NCI-H1048 (cell line): ENCODE measurements around the gene HTRA1.

Experiments
- DNase-seq: peaks from one replicate; lab custom pipeline; 2025; lab: John Stamatoyannopoulos, UW

The HTRA1 gene

DNA sequence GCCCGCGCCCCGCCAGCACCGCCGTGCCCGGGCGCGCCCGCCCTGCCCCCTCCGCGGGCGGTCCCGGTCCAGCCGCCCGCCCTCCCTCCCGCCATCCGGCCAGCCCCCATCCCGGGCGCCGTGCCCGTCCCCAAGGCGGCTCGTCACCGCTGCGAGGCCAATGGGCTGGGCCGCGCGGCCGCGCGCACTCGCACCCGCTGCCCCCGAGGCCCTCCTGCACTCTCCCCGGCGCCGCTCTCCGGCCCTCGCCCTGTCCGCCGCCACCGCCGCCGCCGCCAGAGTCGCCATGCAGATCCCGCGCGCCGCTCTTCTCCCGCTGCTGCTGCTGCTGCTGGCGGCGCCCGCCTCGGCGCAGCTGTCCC lies at the start of gene HTRA1:
HTRA1 (plus strand) TSS at position 187 of the 362 bp plus-strand sequence; CDS start at position 287, 100 bp downstream.
- no peak for DNase-seq

DNA sequence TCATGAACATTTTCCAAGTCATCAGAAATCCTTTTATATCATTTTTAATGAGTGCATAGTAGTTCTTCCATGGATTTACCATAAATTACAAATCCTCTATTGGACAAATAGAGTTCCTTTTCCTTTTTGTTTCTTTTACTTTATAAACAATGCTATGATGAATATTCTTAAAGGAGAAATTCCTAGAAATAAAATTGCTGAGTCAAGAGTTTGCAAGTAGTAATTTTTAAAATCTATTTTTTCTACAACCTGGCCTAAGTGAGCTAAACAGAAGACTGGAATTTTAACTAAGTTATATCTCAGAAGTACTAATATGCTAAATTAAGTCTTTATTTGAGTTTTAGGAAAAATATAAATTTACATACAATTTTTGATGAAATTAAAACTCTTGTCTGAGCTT lies 48.0 kb upstream of the HTRA1 start:
- DNase-seq = no peak

DNA sequence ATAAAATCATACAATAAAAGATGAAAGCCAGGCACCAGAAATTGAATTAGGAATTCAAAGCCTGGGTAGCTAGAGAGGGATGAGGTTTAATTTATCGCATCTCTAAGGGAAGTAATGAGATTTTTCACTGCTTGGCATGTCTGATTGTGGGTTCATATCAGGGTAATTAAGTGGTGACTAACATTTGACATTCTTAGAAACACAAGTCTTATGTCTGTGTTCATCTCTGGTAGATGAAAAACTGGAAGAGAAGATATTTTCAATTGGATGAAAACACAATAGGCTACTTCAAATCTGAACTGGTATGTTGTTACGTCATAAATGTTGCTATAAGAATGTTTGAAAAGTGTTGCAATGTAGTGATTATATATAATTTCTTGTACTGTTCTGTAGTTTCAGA lies 43.7 kb upstream of the HTRA1 start:
- DNase-seq = no peak

DNA sequence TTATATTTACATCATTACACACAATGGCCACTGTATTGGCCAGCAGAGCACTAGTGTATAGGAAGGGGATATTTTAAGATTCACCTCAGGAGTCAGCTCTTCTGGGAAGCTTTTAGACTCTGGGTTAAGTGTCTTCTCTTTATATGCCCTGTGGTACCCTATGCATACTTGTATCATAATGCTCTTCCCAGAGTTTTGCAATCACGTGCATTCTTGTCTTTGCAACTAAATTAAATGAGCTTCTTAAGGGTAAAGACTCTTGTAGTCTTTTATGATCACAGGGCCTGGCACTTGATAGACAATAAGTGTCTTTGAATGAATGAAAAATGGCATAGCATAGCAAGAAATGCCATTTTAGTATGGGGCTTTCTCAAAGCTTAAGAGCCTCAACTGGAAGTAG lies 42.3 kb upstream of the HTRA1 start:
- no peak for DNase-seq

DNA sequence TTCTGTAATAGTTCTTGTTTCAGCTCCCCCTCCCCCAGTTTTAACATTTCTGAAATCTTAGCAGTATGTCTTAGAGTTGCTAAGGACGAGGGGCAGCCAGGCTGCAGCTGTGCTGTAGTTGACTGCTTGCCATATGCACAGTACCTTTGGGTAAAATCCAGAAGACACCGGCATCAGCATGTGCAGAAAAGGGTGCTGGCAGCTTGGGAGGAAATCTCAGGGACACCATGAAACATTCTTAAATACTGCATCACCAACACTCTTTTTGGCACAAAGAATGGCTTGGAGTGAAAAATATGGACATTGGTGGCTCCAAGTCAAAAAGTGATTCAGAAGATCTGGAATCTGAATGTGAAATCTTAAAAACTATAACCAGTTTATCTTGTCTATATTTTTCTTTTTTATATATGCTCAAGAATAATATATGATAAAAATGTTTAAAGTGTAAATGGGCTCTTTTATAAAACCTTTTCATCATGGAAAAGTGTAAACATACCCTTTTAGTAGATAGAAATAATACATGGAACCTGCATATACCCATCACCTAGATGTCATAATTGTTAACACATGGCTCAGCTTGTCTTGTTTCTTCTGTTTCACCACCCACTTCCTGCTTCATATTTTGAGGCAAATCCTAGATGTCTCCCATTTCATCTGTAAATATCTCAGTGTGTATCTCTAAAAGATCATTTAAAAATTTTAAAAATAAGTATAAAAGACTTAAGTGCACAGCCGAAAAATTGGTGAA lies 41.3 kb upstream of the HTRA1 start:
- DNase-seq = no peak

DNA sequence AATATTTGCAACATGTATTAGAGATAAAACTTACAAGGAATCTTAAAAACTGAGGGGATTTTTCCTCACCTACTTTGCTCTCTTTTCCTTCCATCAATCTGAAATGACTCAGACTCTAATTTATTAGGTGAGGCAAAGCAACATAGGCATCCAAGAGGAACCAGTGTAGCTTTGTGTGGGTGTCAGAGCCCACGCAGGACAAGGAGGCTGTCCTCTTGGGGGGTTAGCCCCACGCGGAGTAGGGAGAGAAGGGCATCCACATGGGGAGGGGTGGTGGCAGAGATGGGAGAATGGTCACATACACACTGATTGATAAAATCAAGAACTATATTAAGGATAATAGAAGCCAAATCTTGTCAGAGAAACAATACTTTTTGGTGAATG lies 40.7 kb upstream of the HTRA1 start:
- no peak for DNase-seq

DNA sequence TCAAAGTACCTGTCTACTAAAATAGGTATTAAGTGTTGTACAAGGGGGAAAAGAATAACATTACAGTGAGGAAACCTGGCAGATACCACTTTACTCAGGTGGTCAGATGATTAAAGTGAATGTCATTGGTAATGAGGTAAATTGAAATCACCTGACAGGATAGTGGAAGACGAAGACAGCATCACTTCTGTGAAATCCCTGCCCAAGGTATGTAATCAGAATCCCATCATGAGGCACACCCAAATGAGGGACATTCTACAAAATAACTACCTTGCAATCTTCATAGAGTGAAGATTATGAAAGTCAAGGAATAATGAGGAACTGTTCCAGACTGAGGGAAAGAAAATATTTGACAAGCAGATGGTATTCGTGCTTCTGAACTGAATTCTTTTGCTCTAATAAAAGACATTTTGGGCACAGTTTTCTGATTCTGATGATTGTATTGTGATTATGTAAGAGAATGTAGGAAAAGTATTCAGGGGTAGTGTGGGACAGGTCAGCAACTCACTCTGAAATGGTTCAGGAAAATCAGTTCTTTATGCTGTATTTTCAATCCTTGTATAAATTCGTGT lies 40.2 kb upstream of the HTRA1 start:
- DNase-seq = no peak

DNA sequence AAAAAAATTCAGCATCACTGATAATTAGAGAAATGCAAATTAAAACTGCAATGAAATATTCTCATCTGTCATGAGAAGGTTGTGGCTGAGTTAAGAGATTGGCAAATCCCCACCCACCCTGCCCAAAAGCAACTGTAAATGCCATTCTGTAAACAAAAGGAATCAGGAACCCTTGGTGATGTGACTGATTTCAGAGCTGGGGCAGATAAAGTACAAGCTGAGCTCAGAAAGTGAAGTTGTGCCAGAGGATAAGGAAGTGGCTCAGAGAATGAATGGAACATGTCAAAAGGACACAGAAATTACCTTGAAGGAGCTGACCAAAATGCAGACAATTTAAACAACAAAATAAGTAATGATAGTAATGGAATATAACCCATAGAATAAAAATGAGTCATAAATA lies 39.6 kb upstream of the HTRA1 start:
- DNase-seq = no peak

DNA sequence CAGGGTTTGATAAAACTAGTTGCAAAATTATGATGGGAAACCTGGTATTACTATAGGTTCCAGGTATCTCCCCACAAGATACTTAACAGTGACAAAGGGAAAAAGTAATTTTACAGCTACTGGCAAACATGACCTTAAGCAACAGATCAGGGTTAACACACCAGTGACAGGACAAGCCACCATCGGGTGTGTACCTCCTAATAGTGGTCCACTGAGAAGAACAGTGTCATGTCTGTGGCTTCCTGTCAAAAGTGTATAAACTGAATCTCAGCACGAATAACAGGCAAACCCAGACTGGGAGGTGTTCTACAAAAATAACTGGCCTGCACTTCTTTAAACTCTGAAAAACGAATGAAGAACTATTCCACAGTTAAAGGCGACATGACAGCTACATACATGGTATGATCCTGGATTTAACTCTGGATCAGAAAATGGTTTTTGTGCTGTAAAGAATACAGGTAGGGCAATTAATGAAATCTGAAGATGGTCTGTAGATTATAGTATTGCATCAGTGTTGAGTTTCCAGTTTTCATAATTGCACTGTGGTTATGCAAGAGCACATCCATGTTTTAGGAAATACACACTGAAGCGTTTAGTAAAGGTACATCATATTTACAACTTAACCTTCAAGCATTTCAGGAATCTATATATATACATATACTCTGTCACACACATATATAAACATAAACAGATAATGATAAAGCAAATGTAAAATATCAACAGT lies 38.9 kb upstream of the HTRA1 start:
- DNase-seq = no peak

DNA sequence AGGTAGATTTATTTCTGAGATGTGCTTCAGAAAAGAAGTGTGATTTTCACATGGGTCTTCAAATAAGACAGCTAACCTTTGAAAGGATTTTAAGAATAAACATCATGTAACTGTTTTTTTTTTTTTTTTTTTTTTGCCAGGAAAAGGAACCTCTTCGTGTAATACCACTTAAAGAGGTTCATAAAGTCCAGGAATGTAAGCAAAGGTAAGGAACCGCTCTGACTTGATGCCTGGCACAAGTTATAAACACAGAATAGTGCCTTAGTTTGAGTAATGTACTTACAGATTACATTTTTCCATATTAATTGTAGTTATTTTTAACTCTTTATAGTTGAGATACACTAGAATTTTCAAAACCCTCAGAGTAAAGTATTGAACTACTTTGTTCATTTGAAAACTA lies 37.3 kb upstream of the HTRA1 start:
- DNase-seq = no peak

DNA sequence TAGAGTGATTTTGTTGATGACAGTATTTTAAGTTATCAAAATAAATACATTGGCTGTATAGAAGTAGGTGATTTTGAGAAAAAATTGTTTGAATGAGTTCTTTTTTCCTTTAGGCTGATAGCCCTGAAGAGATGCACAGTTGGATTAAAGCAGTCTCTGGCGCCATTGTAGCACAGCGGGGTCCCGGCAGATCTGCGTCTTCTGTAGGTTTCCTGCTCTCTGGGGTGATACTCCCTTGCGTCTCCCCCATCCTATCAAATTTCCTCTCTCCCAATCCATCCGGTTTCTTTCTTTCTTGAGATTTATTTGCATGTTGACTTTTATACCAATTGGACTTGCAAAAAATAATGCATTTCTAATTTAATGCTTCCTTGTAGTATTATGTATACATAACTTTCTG lies 34.5 kb upstream of the HTRA1 start:
- DNase-seq = no peak

DNA sequence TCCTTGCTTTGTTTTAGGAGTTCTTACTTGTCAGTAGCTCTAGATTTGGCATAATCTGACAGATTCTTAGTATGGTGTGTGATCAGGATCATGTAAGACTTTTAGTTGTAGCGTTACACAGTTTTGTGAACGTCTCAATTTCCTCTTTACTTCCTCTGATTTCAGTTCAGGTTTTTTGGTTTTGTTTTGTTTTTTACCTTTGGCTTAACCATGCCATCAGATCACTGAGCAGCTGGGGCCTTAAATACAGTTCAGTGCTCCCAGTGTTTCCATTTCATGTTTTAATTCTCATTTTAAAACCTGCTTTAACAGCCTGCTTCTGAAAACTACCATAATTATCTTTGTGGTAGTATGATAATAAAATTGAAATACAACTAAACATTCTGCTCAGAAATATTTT lies 34.1 kb upstream of the HTRA1 start:
- DNase-seq = no peak

DNA sequence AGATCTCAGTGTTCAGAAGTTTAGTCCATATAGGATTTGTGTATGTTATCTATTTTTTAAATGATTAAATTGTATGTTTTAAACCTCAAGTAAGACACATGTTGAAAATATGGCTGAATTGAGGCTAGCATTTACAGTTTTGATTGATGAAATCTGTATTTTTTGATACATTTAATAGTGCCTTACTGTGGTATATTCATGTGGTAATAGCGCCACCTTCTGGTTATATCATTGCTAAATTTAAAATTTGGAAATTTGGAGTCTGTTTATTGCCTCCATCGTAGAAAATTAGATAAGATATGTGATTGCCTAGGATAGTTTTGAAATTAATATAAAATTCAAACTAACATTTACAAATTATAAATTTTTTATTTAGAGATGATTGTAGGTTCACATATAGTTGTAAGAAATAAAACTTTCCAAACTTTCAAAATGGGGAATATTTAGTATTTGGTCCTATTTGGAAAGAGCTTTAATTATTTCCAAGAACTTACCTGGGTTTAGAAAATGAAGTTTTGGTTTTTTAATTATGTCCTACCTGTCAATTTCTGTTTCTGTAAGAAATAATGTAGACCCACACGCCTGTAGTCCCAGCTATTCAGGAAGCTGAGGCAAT lies 26.0 kb upstream of the HTRA1 start:
- peak; percentile 12 for DNase-seq

DNA sequence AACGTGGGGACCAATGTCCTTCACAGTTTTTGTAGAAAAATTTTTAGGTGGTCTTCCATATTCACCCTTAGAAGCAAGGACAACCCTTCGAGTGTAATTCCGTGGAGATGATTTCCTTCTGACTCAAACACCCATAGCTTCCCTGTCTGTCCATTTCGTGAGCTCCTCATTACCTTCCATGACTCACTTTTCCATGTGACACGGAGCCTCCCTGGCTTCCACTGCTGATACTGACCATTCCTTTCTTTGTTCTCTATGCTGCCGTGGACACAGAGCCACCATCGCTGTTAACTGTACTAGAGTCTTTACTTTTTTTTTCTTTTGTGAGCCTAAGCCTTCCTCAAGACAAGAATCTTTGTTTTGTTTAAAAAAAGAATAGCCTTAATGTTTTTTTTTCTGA lies 19.4 kb upstream of the HTRA1 start:
- DNase-seq = no peak

DNA sequence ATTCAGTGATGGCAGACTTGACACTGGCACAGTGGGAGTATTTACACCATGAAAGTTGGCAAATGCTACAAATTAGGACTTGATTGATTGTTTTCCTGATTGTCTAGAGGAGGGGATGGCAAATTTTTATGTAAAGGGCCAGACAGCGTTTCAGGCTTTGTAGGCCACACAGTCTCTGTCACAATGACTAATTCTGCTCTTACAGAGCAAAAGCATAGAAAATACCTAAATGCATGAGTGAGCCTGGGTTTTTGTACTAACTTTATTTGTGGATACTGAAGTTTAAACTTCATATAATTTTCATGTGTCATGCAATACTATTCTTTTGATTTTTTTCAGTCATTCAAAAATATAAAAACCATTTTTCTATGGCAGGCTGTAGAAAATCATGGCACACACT lies 15.9 kb upstream of the HTRA1 start:
- no peak for DNase-seq

DNA sequence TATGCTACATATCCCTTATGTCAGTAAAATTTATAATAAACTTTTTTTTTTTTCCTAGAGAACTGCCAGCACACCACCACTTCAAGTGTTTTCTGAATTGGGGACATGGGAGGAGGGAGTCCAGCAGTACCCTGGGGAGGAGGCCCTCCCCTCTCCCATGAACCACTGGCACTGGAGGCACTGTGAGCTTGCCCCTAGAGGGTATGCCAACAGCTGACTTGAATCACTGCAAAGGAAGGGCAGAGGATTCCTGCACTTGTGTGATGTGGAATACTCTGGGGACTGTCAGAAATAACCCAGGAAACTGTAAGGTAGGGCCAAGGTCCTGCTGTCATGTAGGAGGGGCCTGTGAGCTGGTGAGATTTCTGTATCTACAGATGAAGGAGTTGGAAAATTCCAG lies 15.4 kb upstream of the HTRA1 start:
- no peak for DNase-seq

DNA sequence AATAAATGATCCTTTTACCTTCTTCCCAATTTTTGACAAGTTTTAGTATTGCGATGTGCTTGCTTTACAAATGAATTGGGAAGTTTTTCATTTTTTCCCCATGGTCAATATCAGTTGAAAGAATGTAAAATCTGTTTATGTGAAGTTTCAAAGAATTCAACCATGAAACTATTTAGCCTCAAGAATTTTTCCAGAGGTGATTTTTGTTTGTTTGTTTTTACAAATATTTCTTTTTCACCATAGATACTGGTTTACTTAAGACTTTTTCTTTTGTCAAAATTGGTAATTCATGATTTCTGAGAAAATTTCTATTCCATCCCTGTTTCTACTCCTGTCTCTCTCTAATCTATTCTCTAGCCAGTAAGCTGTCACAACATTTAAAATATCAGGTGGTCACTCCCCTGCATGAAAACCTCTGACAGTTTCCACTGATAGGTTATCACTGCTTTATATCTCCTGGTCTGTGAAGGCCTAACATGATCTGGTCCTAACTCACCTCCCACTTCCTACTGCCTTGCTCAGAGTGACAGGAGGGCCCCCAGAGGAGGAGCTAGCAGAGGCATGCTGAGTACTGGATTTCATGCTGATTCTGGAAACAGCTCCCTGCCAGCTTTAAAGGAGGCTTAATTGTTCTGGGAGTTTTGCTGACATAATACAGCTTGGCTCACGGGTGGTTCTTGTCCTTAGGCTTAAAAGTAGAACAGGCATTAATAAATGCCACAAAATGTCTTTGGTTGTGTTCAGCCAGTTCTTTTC lies 14.5 kb upstream of the HTRA1 start:
- no peak for DNase-seq

DNA sequence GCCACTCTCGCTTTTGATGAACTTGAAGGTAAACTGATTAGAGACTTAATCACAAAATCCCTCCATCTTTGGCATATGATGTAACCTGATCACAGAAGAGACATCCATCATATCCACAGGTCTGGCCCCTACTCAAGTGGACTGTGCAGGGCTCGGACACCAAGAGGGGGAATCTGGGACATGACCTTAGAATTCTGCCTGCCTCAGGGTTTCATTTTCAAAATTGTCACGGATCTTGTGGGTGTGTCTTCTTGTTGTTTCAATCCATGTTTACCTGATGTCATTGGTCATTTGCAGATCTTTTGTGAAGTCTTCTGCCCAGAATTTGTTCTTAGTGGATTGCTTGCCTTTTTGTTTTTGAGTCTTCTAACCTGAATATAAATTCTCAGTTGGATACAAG lies 12.8 kb upstream of the HTRA1 start:
- no peak for DNase-seq

DNA sequence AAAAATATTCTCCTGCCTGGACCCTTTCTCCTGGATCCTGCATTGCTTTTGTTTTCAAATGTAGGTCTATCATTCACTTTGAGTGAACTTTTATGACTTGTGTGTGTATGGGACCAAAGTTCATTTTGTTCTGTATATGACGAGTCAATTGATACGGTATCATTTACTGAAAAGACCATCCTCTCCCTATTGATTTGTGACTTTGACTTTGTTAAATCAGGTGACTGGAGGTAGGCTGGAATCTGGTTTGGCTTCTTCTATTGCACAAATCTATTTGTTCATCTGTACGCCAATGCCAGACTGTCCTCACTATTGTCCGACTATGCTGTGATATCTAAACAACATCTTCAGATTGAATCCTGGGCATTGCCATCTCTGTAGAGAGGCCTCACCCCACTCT lies 12.2 kb upstream of the HTRA1 start:
- no peak for DNase-seq

DNA sequence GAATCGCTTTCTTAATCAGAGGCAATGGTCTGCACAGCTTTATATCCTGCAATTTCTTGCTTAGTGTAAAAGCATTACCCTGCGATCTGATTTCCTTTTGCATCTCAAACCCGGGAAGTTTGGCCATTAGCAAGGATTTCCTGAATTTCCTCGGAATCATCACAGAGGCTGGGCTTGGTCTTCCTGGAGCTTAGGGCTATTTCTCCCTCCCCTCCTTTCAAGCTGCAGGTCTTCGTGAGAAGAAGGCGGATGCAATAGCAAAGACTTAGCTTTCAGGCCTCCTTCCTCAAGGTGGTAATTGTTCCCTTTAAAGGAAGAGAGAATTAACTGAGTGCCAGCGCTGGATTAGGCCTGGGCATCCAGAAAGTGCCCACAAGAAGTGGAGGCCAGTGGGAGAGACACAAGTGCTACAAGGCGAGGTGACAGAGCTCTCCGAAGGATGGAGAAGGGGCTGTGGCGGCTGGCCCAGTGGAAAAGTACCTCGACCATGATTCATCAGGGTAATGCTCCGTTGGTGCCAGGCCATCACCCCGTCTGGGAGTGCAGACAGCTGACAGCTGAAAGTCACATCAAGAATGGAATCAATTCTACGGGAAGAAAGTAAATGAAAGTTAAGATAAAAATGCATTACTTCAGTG lies 10.9 kb upstream of the HTRA1 start:
- DNase-seq = no peak

DNA sequence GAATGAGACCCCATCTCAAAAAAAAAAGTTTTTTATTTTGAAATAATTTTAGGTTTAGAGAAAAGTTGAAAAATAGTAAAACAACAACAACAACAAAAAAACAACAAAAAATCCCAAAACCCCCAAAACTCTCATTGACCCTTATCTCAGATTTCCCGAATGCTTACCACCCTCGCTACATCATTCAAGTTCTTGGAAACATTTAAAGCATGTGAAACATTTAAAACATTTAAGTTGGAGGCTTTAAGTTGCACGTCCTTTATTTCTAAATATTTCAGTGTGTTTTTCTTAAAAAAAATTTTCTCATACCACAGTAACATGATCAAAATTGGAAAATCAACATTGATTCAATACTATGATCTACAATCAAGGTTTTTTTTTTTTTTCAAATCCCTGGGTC lies 7.3 kb upstream of the HTRA1 start:
- no peak for DNase-seq

DNA sequence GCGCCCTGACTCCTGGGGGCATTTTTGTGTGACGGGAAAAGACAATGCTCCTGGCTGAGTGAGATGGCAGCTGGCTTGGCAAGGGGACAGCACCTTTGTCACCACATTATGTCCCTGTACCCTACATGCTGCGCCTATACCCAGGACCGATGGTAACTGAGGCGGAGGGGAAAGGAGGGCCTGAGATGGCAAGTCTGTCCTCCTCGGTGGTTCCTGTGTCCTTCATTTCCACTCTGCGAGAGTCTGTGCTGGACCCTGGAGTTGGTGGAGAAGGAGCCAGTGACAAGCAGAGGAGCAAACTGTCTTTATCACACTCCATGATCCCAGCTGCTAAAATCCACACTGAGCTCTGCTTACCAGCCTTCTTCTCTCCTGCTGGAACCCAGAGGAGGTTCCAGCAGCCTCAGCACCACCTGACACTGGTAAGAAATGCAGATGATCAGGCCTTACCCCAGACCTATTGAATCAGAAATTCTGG lies 6.7 kb upstream of the HTRA1 start, which contains the start of gene ARMS2:
ARMS2 (plus strand) TSS at position 51 of the 478 bp plus-strand sequence; CDS start at position 126, 75 bp downstream.
- DNase-seq = no peak
